Measurements from ENCODE around the gene MEOX2.
A peak's percentile ranks its signal among the peaks of the same experiment; 100 is the strongest.

The MEOX2 gene

DNA sequence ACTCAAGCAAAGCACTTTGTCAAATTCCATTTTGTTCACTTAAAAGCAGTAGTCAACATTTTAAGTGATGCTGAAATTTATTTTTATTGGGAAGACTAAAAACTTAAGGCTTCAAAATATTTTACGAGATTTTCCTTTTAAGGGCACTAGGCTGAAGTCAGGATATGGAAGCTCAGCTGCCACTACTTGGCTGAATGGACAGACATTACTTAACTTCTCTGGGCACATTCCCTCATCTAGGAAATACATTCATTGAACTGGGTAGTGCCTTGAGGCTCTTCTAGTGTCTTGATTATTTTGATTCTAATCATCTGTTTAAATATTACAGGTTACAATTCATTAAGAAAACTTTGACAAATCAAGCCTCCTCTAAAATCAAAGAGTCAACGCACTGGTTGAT lies 11.1 kb downstream of the MEOX2 start:
- TF ChIP-seq JUND (IDR thresholded peaks at IDR 0.05; ENCODE audit: low read depth) = no peak
- in situ Hi-C loops (cut with HindIII; ENCODE audit: low pct_unique_long_range_greater_than_20kb, low sequenced_read_pairs) = no loop called here
- peak in 1 of 2 experiments; percentile 23 for DNase-seq (ENCODE audit: low read depth in 1 of 2, low spot score in 1 of 2)

GRCh38 chr7:15674586-15674985 lies 11.9 kb downstream of the MEOX2 start:
- in situ Hi-C loops (cut with HindIII; ENCODE audit: low pct_unique_long_range_greater_than_20kb, low sequenced_read_pairs) = no loop called here
- no peak for TF ChIP-seq JUND (IDR thresholded peaks at IDR 0.05; ENCODE audit: low read depth)
- no peak for DNase-seq (ENCODE audit: low read depth in 1 of 2, low spot score in 1 of 2)

GRCh38 chr7:15669443-15670090 lies 16.9 kb downstream of the MEOX2 start:
- TF ChIP-seq JUND (IDR thresholded peaks at IDR 0.05; ENCODE audit: low read depth) = no peak
- DNase-seq (ENCODE audit: low read depth in 1 of 2, low spot score in 1 of 2) = no peak
- in situ Hi-C loops (cut with HindIII; ENCODE audit: low pct_unique_long_range_greater_than_20kb, low sequenced_read_pairs) = no loop called here

DNA sequence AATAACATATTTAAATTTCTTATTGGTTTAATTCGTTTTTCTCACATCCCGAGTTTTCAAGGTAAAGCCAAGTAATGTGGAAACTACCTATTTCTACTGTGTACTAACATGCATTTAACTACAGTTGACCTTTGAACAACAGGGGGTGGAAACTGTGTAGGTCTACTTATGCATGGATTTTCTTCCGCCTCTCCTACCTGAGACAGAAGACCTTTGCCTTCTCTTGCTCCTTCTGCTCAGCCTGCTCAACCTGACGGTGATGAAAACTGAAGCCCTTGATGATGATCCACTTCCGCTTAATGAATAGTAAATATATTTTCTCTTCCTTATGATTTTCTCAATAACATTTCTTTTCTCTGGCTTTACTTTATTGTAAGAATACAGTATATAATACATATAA lies 18.5 kb downstream of the MEOX2 start:
- TF ChIP-seq JUND (IDR thresholded peaks at IDR 0.05; ENCODE audit: low read depth) = no peak
- no peak for DNase-seq (ENCODE audit: low read depth in 1 of 2, low spot score in 1 of 2)
- in situ Hi-C loops (cut with HindIII; ENCODE audit: low pct_unique_long_range_greater_than_20kb, low sequenced_read_pairs) = no loop called here

GRCh38 chr7:15662451-15662850 lies 24.0 kb downstream of the MEOX2 start:
- no peak for DNase-seq (ENCODE audit: low read depth in 1 of 2, low spot score in 1 of 2)
- no peak for TF ChIP-seq JUND (IDR thresholded peaks at IDR 0.05; ENCODE audit: low read depth)
- in situ Hi-C loops (cut with HindIII; ENCODE audit: low pct_unique_long_range_greater_than_20kb, low sequenced_read_pairs) = no loop called here

DNA sequence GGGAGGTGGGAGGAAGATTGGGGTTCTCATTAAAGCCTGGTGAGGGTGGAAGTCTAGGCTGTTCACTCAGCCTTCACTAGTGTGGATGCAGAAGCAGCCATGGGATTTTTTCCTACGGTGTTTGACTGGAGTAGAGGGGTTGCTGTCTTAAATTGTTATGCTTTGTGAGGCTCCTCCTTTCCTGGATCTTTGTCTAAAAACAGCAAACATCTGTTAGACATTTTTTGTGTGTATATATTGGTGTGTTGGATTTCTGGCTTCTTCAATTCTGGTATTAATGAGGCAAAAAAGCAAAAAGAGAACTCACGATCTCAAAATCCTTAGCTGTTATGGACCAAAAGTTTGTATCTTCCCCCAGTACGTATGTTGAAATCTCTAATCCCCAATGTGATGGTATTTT lies 28.2 kb downstream of the MEOX2 start:
- no peak for TF ChIP-seq JUND (IDR thresholded peaks at IDR 0.05; ENCODE audit: low read depth)

GRCh38 chr7:15652776-15653290 lies 33.6 kb downstream of the MEOX2 start:
- DNase-seq (ENCODE audit: low read depth in 1 of 2, low spot score in 1 of 2) = peak in 1 of 2 experiments; percentile 59
- TF ChIP-seq JUND (IDR thresholded peaks at IDR 0.05; ENCODE audit: low read depth) = no peak
- in situ Hi-C loops (cut with HindIII; ENCODE audit: low pct_unique_long_range_greater_than_20kb, low sequenced_read_pairs) = no loop called here

More for the DNA sequence above, 28.2 kb downstream of the MEOX2 start:
- DNase-seq (ENCODE audit: low read depth in 1 of 2, low spot score in 1 of 2) = no peak
- in situ Hi-C loops (cut with HindIII; ENCODE audit: low pct_unique_long_range_greater_than_20kb, low sequenced_read_pairs) = no loop called here

- TF ChIP-seq JUND (IDR thresholded peaks at IDR 0.05; ENCODE audit: low read depth) = no peak
- in situ Hi-C loops (cut with HindIII; ENCODE audit: low pct_unique_long_range_greater_than_20kb, low sequenced_read_pairs) = no loop called here
- no peak for DNase-seq (ENCODE audit: low read depth in 1 of 2, low spot score in 1 of 2)
Measured at GRCh38 chr7:15651693-15652092, 34.8 kb downstream of the MEOX2 start.

GRCh38 chr7:15650787-15651186 lies 35.7 kb downstream of the MEOX2 start:
- no peak for DNase-seq (ENCODE audit: low read depth in 1 of 2, low spot score in 1 of 2)
- in situ Hi-C loops (cut with HindIII; ENCODE audit: low pct_unique_long_range_greater_than_20kb, low sequenced_read_pairs) = no loop called here
- no peak for TF ChIP-seq JUND (IDR thresholded peaks at IDR 0.05; ENCODE audit: low read depth)

GRCh38 chr7:15648461-15648961 lies 38.0 kb downstream of the MEOX2 start:
- no peak for DNase-seq (ENCODE audit: low read depth in 1 of 2, low spot score in 1 of 2)
- in situ Hi-C loops (cut with HindIII; ENCODE audit: low pct_unique_long_range_greater_than_20kb, low sequenced_read_pairs) = no loop called here
- TF ChIP-seq JUND (IDR thresholded peaks at IDR 0.05; ENCODE audit: low read depth) = no peak

DNA sequence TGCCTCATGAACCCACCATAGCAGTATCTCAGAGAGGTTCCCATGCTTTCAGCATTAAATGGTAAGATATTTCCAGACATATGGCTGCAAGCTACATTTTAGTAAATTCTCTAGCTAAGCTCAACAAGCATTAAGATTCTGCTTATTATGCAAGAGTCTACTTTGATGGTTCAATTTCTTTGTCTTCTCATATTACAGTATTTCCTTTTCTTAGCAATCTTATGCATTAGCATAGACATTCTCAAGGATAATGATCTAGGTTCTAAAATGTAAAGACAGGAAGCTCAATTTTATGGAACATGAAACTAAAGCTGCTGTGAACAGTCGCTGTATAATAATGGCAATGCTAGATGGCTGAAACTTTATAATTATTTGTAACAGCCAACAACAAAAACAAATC lies 39.2 kb downstream of the MEOX2 start:
- in situ Hi-C loops (cut with HindIII; ENCODE audit: low pct_unique_long_range_greater_than_20kb, low sequenced_read_pairs) = no loop called here
- DNase-seq (ENCODE audit: low read depth in 1 of 2, low spot score in 1 of 2) = no peak
- no peak for TF ChIP-seq JUND (IDR thresholded peaks at IDR 0.05; ENCODE audit: low read depth)

DNA sequence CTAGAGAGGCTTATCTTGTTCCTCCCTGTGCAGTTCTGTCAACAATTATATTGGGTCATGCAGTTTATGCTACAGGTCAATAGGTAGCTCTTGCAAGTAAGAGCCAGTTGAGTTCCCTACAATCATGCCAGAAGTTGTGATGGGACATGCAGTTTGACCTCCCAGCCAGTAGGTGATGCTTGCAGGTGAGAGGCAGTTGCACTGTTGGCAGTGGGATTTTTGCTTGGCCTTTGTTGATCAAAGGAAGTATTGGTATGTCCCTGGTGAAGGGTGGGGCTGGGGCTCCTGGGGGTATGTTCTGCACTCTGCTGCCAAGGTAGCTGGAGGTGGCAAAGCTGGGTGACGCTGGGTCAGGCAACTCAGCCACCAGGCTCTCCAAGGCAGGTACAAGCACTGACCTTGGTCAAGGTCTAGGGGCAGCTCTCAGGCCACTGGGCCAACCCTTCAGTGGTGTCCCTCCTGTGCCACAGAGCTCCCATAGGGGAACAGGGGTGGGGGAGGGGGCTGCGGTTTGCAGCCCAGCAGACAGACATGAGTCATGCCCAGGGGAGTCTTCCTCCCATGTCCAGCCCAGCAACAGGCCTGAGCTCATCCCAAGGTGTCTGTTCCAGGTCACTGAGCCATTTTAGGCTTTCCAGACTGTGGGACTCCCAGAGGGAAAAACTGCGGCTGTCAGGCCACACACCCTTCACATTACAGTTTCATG lies 43.3 kb downstream of the MEOX2 start:
- TF ChIP-seq JUND (IDR thresholded peaks at IDR 0.05; ENCODE audit: low read depth) = no peak
- in situ Hi-C loops (cut with HindIII; ENCODE audit: low pct_unique_long_range_greater_than_20kb, low sequenced_read_pairs) = no loop called here
- DNase-seq (ENCODE audit: low read depth in 1 of 2, low spot score in 1 of 2) = no peak

DNA sequence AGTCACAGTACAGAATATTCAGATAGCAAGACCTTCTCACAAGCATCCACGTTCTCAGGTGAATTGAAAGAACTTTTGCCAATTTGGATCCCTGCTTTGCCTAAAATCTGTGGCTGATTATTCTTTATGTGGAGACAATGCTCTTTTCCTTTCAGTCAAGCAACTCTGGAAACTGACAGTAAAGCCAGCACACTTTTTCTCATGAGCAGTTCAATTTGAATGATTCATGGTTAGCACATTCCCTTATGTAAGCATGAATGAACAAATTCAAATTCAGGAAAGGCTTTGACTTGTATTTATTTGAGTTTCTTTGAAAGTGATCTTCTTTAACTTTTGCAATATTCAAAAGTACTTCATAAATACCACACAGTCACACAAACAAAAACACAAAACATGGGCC lies 57.6 kb downstream of the MEOX2 start:
- no peak for TF ChIP-seq JUND (IDR thresholded peaks at IDR 0.05; ENCODE audit: low read depth)
- in situ Hi-C loops (cut with HindIII; ENCODE audit: low pct_unique_long_range_greater_than_20kb, low sequenced_read_pairs) = no loop called here
- DNase-seq (ENCODE audit: low read depth in 1 of 2, low spot score in 1 of 2) = no peak

All from T47D (cell line).